Hematopoietic multipotent progenitor cell treated with erythropoietin and hydrocortisone succinate and interleukin-3 and kit ligand, for 6 days (in vitro differentiated cells): ENCODE measurements around the gene CYP46A1.

Source experiments
- DNase-seq: peaks from one replicate; pipeline ENCODE4 v3.0.0-alpha.2; 2015

CYP46A1 gene

DNA sequence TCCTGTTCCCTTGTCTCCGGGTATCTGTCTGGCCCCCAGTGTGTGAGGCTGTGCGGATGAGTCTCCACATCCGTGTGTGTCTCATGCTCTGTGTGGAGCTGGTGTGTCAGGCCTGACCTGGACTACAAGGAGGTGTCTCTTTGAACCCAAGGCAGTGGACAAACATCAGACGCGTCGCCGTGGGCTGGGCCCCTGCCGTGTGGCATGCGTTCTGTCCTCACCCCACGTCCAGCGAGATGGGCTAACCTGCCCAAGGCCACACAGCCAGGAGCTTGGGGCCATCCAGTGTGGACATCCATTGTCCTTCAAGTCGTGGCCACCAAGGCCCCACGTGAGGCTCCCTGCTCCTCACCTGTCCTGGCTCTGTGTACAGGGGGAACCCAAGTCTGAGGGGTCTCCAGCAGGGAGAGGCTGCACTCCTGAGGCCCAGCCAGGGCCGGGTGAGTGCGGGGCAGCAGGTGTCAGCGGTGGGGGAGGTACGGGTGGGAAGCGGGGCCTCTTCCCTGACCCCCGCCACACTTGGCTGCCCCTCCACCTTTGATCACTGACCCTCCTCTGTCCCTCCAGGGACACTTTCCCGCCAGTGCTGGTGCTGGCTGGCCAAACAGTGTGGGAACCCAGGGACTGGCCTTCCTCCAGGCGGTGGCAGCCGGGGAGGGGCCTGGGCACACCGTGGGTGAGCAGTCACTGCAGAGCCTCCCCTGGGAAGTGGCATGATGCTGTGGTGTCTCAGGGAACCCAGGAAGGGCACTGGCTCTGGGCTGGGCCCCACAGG, 48.5 kb downstream of the CYP46A1 start:
- no peak for DNase-seq

DNA sequence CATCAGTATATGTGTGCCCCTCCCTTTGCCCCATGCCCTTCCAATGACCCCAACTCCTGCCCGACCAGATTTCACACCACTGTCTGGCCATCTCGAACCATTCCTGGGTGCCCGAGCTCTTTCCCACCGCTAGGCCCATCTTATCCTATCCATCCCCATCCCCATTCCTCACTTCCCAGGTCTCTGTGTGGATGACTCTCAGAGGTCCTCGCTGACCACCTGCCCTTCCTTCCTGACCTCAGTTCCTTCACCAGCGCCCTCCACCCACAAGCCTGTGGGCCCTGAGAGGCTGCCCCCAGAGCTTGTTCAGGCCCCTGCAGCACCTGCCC, 49.1 kb downstream of the CYP46A1 start:
- DNase-seq: no peak

GRCh38 chr14:99733540-99734405, 49.7 kb downstream of the CYP46A1 start:
- no peak for DNase-seq

DNA sequence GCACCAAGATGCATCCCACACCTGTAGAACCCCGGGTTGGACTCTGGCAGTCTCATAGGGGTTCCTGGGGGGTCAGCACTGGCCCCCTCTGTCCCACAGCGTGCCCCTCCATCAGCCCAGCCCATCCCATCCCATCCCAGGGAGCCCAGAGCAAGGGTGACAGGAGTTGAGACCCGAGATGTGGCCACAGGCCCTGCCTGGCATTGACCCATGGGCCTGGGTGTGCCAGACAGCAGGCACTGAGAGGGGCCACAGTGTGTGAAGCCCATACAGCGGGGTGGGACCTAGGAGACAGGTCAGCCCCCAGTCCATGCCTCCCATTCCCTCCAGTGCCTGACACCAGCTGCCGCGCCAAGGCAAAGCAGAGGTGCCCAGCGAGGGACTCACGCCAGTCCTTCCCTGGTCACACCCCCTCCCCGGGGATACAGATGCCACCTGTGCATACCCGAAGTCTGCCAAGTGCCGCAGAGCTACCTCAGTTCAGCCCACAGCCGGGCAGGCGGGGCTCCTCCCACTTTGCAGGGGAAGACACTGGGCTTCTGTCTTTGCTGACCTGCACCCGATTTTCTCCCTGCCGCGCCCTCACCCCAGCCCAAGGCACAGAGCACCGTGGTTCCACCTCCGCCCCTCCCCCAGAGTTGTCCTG, 50.4 kb downstream of the CYP46A1 start:
- DNase-seq: no peak

GRCh38 chr14:99735189-99736135, 51.4 kb downstream of the CYP46A1 start:
- DNase-seq: no peak

DNA sequence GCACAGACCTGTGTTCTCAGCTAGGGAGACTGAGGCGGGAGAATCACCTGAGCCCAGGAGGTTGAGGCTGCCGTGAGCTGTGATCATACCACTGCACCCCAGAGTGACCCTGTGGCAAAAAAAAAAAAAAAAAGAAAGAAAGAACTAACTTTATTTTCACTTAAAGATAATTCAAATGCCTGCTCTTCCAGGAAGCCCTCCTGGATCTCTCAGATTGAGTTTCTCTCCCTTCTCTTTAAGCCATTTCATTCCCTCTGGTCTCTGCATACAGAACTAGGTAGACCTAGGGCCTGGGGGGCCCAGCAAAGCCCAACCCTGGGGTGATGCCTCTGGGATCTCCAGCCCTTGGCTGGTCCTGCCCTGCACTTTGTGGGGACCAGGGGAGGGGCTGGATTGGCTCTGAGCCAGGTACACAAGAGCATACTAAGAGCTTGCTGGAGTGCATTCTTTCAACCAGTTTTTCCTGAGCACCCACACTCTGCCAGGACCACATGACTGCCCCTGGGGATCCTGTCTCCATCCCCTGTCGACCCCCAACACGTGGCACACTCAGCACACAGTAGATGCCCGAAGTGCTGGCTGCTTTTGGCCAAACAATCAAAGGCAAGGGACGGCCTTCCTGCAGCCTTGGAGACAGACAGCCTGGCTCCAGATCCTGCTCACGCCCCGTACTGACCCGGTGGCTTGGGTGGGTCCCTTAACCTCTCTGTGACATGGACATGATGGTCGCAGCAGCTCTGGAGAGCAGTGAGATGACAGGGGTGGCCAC, 52.7 kb downstream of the CYP46A1 start:
- DNase-seq: no peak

DNA sequence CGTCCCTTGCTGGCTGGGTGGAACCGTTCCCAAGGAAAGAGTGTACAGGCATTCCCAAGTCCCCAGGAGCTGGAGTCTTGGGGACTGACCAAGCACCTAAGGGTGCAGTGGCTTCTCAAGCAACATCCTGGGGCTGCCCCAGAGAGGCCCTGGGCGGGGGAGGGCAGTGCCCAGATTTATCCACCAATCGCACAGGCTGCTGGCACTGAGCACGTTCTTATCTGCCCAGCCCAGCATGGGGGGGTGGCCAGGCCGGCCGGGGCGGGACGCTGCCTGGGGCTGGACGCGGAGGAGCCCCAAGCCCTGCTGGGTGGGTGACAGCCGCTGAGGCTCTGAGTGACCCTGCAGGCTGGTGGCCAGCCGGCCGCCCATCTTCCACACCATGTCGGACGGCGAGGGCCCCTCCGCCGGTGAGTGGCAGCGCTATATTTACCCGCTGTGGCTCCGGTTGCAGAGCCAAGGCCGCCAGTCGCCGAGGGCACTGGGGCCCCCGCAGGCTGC, 53.4 kb downstream of the CYP46A1 start:
- peak; percentile 84 for DNase-seq

GRCh38 chr14:99737956-99738667, 54.0 kb downstream of the CYP46A1 start:
- DNase-seq: no peak

DNA sequence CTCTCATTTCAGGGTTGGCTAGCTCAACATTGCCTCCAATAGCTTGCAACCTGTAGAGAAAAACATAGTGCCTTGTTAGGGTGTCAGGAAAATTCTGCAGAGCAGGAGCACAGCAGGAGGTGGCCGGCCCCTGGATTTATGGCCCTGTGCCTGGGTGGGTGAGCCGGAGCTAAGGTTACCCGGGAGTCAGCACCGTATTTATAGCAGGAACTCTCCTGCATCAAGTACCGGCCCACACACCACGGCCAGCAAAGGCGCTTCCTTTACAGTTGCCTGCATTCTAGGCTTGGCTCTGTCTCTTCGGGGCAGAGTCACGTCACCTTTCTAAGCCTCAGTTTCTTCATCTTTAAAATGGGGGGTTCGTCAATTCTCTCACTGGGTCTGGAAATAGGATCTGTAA, 56.3 kb downstream of the CYP46A1 start:
- DNase-seq: no peak

- DNase-seq: no peak
Measured at GRCh38 chr14:99741227-99741976, 57.3 kb downstream of the CYP46A1 start.

DNA sequence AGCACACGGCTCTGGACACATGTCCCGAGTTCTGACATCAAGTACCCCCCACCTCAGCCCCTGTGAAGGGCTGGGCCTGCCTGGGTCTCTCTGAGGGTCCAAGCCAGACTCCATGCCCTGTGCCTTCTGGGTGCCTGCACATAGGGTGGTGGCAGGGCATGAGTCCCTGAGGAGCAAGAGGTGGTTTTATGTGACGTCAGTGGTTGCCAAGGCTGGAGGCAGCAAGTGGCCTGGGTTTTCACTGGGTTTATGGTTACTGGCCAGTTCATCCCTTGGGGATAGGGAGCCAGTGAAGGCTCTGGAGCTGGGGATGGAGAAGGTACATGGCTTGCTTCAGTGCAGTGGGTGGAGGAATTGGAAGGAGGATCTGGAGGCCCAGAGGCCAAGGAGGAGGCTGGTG, 58.0 kb downstream of the CYP46A1 start:
- DNase-seq: no peak

GRCh38 chr14:99742509-99743487, 58.7 kb downstream of the CYP46A1 start:
- DNase-seq: no peak

GRCh38 chr14:99744199-99744872, 60.2 kb downstream of the CYP46A1 start:
- no peak for DNase-seq

DNA sequence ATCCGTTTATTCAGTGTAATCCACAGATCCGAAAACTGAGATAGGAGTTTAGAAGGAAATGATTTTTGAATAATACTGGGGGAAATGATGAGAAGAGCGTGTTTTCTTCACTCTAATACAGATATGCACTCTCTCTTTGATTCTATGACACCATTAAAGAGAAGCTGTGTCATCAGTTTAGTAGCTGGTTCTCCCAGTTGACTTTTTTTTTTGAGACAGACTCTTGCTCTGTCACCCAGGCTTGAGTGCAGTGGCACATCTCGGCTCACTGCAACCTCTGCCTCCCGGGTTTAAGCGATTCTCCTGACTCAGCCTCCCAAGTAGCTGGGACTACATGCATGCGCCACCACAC, 60.8 kb downstream of the CYP46A1 start:
- no peak for DNase-seq

GRCh38 chr14:99745307-99745951, 61.3 kb downstream of the CYP46A1 start:
- no peak for DNase-seq

DNA sequence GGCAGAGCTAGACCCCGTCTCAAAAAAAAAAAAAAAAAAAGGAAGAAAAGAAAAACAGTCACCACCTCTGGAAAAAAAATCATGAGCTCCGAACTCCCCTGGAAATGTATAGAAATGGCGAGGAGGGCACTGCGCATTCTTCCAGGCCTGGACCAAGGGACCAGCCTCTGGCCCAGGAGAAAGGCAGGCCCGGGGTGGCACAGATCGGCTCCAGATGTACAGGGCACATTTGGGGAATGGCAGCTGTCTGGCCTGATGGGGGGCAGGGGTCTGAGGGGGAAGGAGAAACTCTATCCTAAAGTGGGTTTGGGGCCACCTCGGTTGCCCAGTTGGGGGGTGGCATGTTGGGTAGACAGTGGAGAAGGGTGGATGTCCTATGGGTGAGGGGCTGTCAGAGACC, 63.1 kb downstream of the CYP46A1 start:
- DNase-seq: no peak

GRCh38 chr14:99747582-99748330, 63.7 kb downstream of the CYP46A1 start:
- no peak for DNase-seq
